Kidney epithelial cell (primary cell): ENCODE results near the gene SORL1-AS1.

ENCODE experiments used
- DNase-seq: peaks from one replicate; pipeline ENCODE4 v3.0.0-alpha.2; 2010; ENCODE audit warnings: low read depth
- H3K27me3 ChIP-seq: 2 replicates; pipeline ENCODE4 v1.6.0; 2011; ENCODE audit warnings: low read length; ENCODE audit not compliant: control insufficient read depth, insufficient read depth
- H3K36me3 ChIP-seq: 2 replicates; pipeline ENCODE4 v1.5.1; 2011; ENCODE audit warnings: low read length; ENCODE audit not compliant: control insufficient read depth, insufficient read depth
- H3K4me3 ChIP-seq: 2 replicates; pipeline ENCODE4 v1.5.1; 2011; ENCODE audit warnings: low read depth, mild to moderate bottlenecking, control low read depth, low read length
- TF ChIP-seq, protein P1 (sequence below): IDR thresholded peaks from 2 replicates; pipeline ENCODE4 v1.5.1; 2011; ENCODE audit warnings: mild to moderate bottlenecking, moderate library complexity, low read length, control low read depth, inconsistent platforms; ENCODE audit not compliant: insufficient read depth, poor library complexity, severe bottlenecking

The SORL1-AS1 gene

DNA sequence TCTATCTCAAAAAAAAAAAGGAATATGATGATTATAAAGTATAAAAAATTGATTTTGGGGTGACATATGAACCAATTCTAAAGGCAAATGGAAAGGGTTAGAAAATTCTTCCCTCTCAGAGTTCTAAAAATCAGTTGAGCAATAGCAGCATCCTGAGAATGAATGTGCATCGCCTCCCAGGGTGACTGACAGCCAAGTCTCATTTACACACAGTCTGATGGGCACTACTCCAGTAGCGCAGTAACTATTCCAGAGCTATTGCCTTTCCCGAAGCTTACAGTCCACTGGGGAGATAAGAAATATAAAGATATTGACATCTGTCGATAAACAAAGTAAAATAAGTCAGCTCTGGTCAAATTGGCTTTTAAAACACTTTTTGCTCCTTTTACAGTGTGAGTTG lies 32.9 kb downstream of the SORL1-AS1 start:
- no peak for DNase-seq
- H3K27me3 ChIP-seq = no peaks in the 10 kb centered on the region
- TF ChIP-seq, protein P1, sequence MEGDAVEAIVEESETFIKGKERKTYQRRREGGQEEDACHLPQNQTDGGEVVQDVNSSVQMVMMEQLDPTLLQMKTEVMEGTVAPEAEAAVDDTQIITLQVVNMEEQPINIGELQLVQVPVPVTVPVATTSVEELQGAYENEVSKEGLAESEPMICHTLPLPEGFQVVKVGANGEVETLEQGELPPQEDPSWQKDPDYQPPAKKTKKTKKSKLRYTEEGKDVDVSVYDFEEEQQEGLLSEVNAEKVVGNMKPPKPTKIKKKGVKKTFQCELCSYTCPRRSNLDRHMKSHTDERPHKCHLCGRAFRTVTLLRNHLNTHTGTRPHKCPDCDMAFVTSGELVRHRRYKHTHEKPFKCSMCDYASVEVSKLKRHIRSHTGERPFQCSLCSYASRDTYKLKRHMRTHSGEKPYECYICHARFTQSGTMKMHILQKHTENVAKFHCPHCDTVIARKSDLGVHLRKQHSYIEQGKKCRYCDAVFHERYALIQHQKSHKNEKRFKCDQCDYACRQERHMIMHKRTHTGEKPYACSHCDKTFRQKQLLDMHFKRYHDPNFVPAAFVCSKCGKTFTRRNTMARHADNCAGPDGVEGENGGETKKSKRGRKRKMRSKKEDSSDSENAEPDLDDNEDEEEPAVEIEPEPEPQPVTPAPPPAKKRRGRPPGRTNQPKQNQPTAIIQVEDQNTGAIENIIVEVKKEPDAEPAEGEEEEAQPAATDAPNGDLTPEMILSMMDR = no peak
- no peak overlapping the region for H3K4me3 ChIP-seq
- no peaks in the 10 kb centered on the region for H3K36me3 ChIP-seq

DNA sequence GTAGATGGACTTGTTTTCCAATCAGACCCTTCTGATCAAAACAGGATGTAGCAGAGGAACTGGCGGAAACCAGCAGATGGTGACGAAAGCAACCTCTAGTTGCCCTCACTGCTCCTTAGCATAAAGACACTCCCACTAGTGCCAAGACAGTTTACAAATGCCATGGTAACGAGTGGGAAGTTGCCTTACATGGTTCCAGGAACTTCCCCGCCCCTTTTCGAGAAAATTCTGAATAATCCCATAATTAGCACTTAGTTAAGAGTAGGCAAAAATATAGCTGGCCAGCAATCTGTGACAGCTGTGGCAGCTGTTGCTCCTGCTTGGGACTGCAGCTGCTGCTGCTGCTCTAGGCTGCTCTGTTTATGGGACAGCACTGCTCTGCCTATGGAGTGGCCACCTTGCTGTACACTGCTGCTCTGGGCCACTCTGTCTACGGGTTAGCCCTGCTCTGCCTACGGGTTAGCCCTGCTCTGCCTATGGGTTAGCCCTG lies 34.1 kb downstream of the SORL1-AS1 start:
- DNase-seq = no peak
- TF ChIP-seq, protein P1 = no peak
- no peaks in the 10 kb centered on the region for H3K27me3 ChIP-seq

DNA sequence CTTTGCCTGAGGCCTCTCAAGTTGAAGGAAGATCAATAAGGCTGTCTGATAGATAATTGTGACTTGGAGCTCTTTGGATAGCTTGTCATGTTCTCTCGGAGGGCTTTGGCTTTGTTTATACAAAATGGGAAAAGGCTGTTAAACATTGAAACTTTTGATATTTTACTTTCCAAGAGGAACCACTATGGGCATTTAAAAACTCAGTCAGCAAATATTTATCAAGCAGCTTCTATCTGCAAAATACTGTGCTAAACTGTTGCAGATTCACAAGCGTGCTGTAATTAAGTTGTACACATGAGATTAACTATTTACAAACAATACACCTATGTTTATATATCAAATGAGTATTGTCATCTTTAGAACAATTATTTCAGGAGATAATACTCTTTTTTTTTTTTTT lies 35.2 kb downstream of the SORL1-AS1 start:
- Histone ChIP-seq H3K36me3 (no peaks in the 10 kb centered on the region), H3K27me3 (no peaks in the 10 kb centered on the region), H3K4me3 (no peak overlapping the region)
- DNase-seq = no peak
- TF ChIP-seq, protein P1 = no peak

More for the DNA sequence above, 34.1 kb downstream of the SORL1-AS1 start:
- no peak overlapping the region for H3K4me3 ChIP-seq
- H3K36me3 ChIP-seq = no peaks in the 10 kb centered on the region

DNA sequence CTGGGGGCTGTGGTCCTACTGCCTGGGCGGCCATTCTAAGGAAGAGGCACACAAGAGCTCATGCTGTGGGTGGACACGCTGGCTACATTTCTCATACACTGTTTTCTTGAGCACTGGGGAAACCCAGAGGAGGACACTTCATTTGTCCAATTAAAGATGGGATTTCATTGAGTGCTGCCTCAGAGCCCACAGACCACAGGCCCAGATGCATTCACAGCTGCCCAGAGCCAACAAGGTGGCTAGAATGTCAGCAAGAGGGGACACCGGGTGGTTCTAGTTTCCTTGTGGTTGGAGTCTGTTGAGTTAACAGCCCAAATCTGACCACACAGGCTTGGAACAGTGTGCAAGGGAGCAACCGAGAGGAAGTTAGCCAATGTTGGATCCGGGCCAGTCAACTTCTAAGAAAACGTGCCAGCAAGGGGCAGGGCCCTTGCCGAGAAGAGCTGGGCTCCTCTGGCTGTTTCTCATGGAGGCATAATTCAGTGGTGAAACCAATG lies 35.7 kb downstream of the SORL1-AS1 start:
- Histone ChIP-seq H3K36me3 (no peaks in the 10 kb centered on the region), H3K27me3 (no peaks in the 10 kb centered on the region), H3K4me3 (no peak overlapping the region)
- DNase-seq = peak; percentile 57
- TF ChIP-seq, protein P1 = no peak

DNA sequence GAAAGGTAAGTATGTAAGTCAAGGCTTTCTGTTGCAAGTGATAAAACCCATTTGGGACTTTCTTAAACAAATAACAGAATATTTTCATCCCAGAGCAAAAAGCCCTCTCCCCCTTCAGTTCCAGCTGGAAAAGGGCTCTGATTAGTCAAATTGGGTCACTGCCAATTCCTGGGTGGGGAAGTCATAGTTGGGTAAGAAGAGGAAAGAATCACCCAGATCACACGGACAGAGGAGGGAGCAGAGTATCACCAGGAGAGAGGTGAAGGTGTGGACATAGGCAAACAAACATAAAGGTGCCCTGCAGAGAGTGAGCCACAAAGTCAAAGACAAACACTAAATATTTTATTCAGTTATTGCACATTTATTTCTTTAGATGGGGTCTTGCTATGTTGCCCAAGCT lies 36.9 kb downstream of the SORL1-AS1 start:
- no peaks in the 10 kb centered on the region for H3K27me3 ChIP-seq
- H3K4me3 ChIP-seq = no peak overlapping the region
- no peak for DNase-seq
- H3K36me3 ChIP-seq = no peaks in the 10 kb centered on the region
- TF ChIP-seq, protein P1 = no peak
